CD14-positive monocyte (primary cell): ENCODE data around the gene CTU2. TPM values are rescaled to one million over a fixed set of nuclear protein-coding genes. Genes with fewer than 3 reads are reported as not detected.

Source experiments
- DNase-seq, 3 donors: peaks; one replicate each; pipeline ENCODE4 v3.0.0-alpha.2; 2011 to 2022
- H2AFZ ChIP-seq: 2 replicates; pipeline ENCODE4 v1.6.0; 2012; ENCODE audit warnings: mild to moderate bottlenecking, low read depth, low read length, inconsistent platforms; ENCODE audit not compliant: insufficient read depth, poor library complexity, severe bottlenecking
- H3K27ac ChIP-seq, 2 donors: 1 replicate in 1 of 2; 2 replicates in 1 of 2; pipeline ENCODE4 v1.5.1; 2012 to 2013; ENCODE audit warnings: low read length in 2 of 2, control low read depth in 1 of 2, inconsistent platforms in 1 of 2, low read depth in 1 of 2, mild to moderate bottlenecking in 1 of 2
- H3K27me3 ChIP-seq, 2 donors: one replicate each; pipeline versions ENCODE4 v1.6.0 to v1.6.1; 2011 to 2013; ENCODE audit warnings: low read length in 2 of 2; ENCODE audit not compliant: control insufficient read depth in 2 of 2, insufficient read depth in 2 of 2
- H3K36me3 ChIP-seq, 2 donors: replicated peaks in 1 of 2; 1 replicate in 1 of 2; 2 replicates in 1 of 2; pipeline versions ENCODE4 v1.5.1 to v1.6.1; 2012 to 2013; ENCODE audit warnings: low read length in 2 of 2, control low read depth in 1 of 2, inconsistent platforms in 1 of 2, mild to moderate bottlenecking in 1 of 2; ENCODE audit not compliant: insufficient read depth in 2 of 2, control insufficient read depth in 1 of 2
- H3K4me1 ChIP-seq, 2 donors: 1 replicate in 1 of 2; 2 replicates in 1 of 2; pipeline versions ENCODE4 v1.5.1 to v1.6.1; 2012 to 2013; ENCODE audit warnings: low read length in 2 of 2, control low read depth in 1 of 2, inconsistent platforms in 1 of 2, mild to moderate bottlenecking in 1 of 2, moderate library complexity in 1 of 2; ENCODE audit not compliant: insufficient read depth in 2 of 2, control insufficient read depth in 1 of 2
- H3K4me2 ChIP-seq: replicated peaks from 2 replicates; pipeline ENCODE3; 2012; ENCODE audit warnings: low read length, moderate library complexity, mild to moderate bottlenecking; ENCODE audit not compliant: poor library complexity, severe bottlenecking; ENCODE audit errors: extremely low read depth
- H3K4me3 ChIP-seq, 3 experiments: fragments of 200-600 bp in 1 of 3; sonication (generic) in 1 of 3; replicated peaks in 1 of 3; 1 replicate in 2 of 3; 2 replicates in 1 of 3; pipeline ENCODE4 v1.5.1; 2011 to 2013; ENCODE audit warnings: low read length in 3 of 3, mild to moderate bottlenecking in 3 of 3, control low read depth in 2 of 3, low read depth in 2 of 3, inconsistent platforms in 1 of 3, moderate library complexity in 1 of 3
- H3K79me2 ChIP-seq: 2 replicates; pipeline ENCODE4 v1.6.0; 2012; ENCODE audit warnings: mild to moderate bottlenecking, control low read depth, inconsistent platforms, low read length, moderate library complexity; ENCODE audit not compliant: insufficient read depth
- H3K9ac ChIP-seq: 2 replicates; pipeline ENCODE4 v1.6.0; 2017; ENCODE audit warnings: low read length, mild to moderate bottlenecking; ENCODE audit not compliant: insufficient read depth, poor library complexity, severe bottlenecking
- H3K9me3 ChIP-seq, 2 donors: replicated peaks in 1 of 2; 1 replicate in 1 of 2; 2 replicates in 1 of 2; pipeline versions ENCODE4 v1.5.1 to v1.6.1; 2012 to 2013; ENCODE audit warnings: low read length in 2 of 2, control low read depth in 1 of 2; ENCODE audit not compliant: control insufficient read depth in 1 of 2, insufficient read depth in 1 of 2
- H4K20me1 ChIP-seq: 2 replicates; pipeline ENCODE4 v1.6.0; 2012; ENCODE audit warnings: mild to moderate bottlenecking, low read length, control low read depth, moderate library complexity; ENCODE audit not compliant: insufficient read depth
- H3K27ac Mint-ChIP-seq, 7 donors: one replicate each; pipeline ENCODE4 v1.8.0; 2020; ENCODE audit warnings: mild to moderate bottlenecking in 7 of 7, mixed read lengths in 7 of 7, moderate library complexity in 6 of 7, inconsistent platforms in 2 of 7
- H3K27me3 Mint-ChIP-seq, 3 donors: one replicate each; pipeline ENCODE4 v1.8.0; 2021 to 2022; ENCODE audit warnings: low read depth in 3 of 3, mild to moderate bottlenecking in 3 of 3, mixed read lengths in 3 of 3, moderate library complexity in 3 of 3, inconsistent platforms in 1 of 3
- H3K36me3 Mint-ChIP-seq, 2 donors: one replicate each; pipeline ENCODE4 v1.8.0; 2020; ENCODE audit warnings: mixed read lengths in 2 of 2, inconsistent platforms in 1 of 2, mild to moderate bottlenecking in 1 of 2
- H3K4me1 Mint-ChIP-seq: one replicate; pipeline ENCODE4 v1.8.0; 2020; ENCODE audit warnings: mild to moderate bottlenecking, mixed read lengths
- H3K4me3 Mint-ChIP-seq, 2 donors: one replicate each; pipeline ENCODE4 v1.8.0; 2020; ENCODE audit warnings: mild to moderate bottlenecking in 2 of 2, mixed read lengths in 2 of 2, moderate library complexity in 1 of 2
- H3K9me3 Mint-ChIP-seq, 7 donors: one replicate each; pipeline ENCODE4 v1.8.0; 2020 to 2022; ENCODE audit warnings: mixed read lengths in 7 of 7, mild to moderate bottlenecking in 6 of 7, moderate library complexity in 6 of 7, inconsistent platforms in 2 of 7
- WGBS: methylation state at CpG from one replicate; pipeline ENCODE4 v1.1.5; 2013; ENCODE audit warnings: missing lambda C conversion rate; ENCODE audit not compliant: insufficient coverage; 5-methylcytosine and 5-hydroxymethylcytosine counted together
- intact Hi-C, 2 donors: fragments of 100-400 bp; cut with micrococcal nuclease; formaldehyde crosslinking; loops; one replicate each; pipeline versions ENCODE4 v1.15.0 to v1.15.1; 2023
- polyA minus RNA-seq: library from RNA; depleted of rRNA, polyadenylated mRNA; stranded (reverse); fragments of >200 nt; gene quantifications from 2 replicates; pipeline ENCODE4 v1.2.3, GENCODE V29; 2012
- polyA plus RNA-seq, 3 donors: library from polyadenylated mRNA; depleted of rRNA in 1 of 3; unstranded in 2 of 3; stranded (reverse) in 1 of 3; fragments of 300-500 nt in 2 of 3; fragments of >200 nt in 1 of 3; fragmentation: Illumina TruSeq in 2 of 3; gene quantifications; 1 replicate in 2 of 3; 2 replicates in 1 of 3; pipeline ENCODE4 v1.2.3, GENCODE V29; 2012 to 2021
- total RNA-seq, 12 experiments: library from RNA in 1 of 12; stranded (reverse) in 1 of 12; fragments of 120-200 nt in 1 of 12; gene quantifications; one replicate each; pipeline ENCODE4 v1.2.4 and lab custom pipeline; 2013 to 2026; ENCODE audit warnings: mixed read lengths in 6 of 12, inconsistent platforms in 1 of 12
- TF ChIP-seq, protein P1 (sequence below): fragments of 200-600 bp; IDR thresholded peaks from one replicate; pipeline ENCODE4 v1.8.0; 2022; ENCODE audit warnings: antibody characterized with exemption, mild to moderate bottlenecking

CTU2 gene
- 5.3 TPM for total RNA-seq (2013)
- polyA plus RNA-seq (10 to 100 TPM in 1 of 3 donors, 1 to 10 TPM in 2; 5.9 to 10.3 (median 7.5) TPM), polyA minus RNA-seq (7.3 and 7.7 TPM in 2 replicates), total RNA-seq (lab: John Stamatoyannopoulos, UW) (0.93 to 6.3 (median 4.5) reads per million in 11 experiments)

DNA sequence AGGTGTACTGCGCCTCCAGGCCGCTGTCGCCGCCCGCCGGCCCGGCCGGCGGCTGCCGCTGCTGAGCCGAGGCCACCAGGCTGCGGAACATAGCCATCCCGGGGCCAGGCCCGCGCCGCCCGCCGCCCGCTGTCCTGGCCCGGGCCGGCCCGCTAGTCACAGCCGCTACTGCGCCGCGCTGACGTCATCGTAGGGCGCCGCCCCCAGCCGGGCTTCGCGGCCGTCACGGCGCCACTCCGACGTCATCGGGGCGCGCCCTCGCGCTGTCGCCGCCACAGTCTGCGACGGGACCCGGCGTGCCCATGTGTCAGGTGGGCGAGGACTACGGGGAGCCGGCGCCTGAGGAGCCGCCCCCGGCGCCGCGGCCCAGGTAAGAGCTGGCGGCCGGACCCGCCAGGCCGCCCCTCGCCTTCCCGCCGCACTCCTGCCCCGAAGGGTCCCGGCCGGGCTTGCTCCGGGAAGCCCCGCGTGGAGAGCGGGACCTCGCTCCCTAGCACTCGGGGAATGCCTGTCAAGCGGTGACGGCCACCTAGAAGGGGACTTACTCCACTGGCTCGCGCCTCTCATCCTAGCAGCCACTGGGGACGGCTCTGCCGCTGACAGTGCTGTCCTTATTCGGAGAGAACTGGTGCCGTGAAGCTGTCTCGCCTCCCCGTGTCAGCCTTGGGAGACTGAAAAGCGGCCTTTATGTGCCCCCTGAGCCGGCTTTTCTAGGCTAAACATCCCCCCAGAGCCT is at the start of gene CTU2, which contains the start of gene RNF166:
TSS of gene CTU2 (plus strand) at position 275 of the 736 bp plus-strand sequence. CDS start at position 303, 28 bp downstream.
TSS of gene RNF166 (minus strand) at position 180 of the 736 bp plus-strand sequence. CDS start at position 97, 83 bp downstream.
- peaks cover 15 to 34% of the 10 kb centered on the region in 2 donors for H3K36me3 Mint-ChIP-seq
- 0% methylated on average over 83 of the region's 86 CpGs for WGBS
- intact Hi-C loops, result loop anchor here (10.0 kb wide), 2 partner anchors 408 to 752 kb away; partner anchors contain the start of gene BANP (in 1 of the 2)

DNA sequence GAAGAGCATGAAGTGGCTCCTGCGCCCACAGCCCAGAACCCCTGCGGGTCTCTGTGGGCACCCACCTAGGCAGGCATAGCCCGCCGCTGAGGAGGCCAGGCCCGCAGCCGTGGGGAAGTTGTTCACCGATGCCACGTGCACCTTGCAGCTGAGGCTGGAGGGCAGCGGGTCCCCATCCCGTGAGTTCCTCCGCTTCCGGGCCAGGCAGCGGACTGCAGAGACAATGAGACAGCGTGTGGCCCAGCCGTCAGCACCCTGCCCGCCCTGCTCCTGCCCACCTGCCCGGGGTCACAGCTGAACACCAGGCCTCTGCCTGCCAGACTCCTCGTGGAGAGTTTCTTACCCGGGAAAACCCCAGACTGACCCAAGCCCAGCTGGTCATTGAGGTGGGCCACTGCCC is 48.9 kb upstream of the CTU2 start:
- Histone ChIP-seq H2AFZ (no peak overlapping the region), H4K20me1 (no peaks in the 10 kb centered on the region), H3K9ac (no peak overlapping the region), H3K27ac (no peak overlapping the region), H3K27me3 (no peaks in the 10 kb centered on the region), H3K79me2 (peaks cover 3% of the 10 kb centered on the region), H3K9me3 (no peaks in the 10 kb centered on the region), H3K4me3 (no peak overlapping the region), H3K36me3 (peaks cover 10 to 15% of the 10 kb centered on the region in 2 donors), H3K4me1 (peaks cover 6 to 9% of the 10 kb centered on the region in 2 donors), H3K4me2 (no peak overlapping the region)
- 94% methylated on average over 19 of the region's 19 CpGs for WGBS
- H3K27me3 Mint-ChIP-seq, result peaks cover 2 to 5% (median 3%) of the 10 kb centered on the region in 3 donors
- H3K4me1 Mint-ChIP-seq, result peaks cover 13% of the 10 kb centered on the region
- H3K4me3 Mint-ChIP-seq, result no peak overlapping the region
- H3K36me3 Mint-ChIP-seq, result peaks cover 22 to 55% of the 10 kb centered on the region in 2 donors
- DNase-seq, result no peak
- intact Hi-C loops, result no loop called here
- TF ChIP-seq, protein P1, sequence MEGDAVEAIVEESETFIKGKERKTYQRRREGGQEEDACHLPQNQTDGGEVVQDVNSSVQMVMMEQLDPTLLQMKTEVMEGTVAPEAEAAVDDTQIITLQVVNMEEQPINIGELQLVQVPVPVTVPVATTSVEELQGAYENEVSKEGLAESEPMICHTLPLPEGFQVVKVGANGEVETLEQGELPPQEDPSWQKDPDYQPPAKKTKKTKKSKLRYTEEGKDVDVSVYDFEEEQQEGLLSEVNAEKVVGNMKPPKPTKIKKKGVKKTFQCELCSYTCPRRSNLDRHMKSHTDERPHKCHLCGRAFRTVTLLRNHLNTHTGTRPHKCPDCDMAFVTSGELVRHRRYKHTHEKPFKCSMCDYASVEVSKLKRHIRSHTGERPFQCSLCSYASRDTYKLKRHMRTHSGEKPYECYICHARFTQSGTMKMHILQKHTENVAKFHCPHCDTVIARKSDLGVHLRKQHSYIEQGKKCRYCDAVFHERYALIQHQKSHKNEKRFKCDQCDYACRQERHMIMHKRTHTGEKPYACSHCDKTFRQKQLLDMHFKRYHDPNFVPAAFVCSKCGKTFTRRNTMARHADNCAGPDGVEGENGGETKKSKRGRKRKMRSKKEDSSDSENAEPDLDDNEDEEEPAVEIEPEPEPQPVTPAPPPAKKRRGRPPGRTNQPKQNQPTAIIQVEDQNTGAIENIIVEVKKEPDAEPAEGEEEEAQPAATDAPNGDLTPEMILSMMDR, result no peak
- no peak overlapping the region for H3K27ac Mint-ChIP-seq
- H3K9me3 Mint-ChIP-seq, result no peaks in the 10 kb centered on the region

More for the DNA sequence above, at the start of gene CTU2, which contains the start of gene RNF166:
- Histone ChIP-seq H3K27ac (peak within 1 kb of the TSS; percentile 84 to 88), H4K20me1 (peaks cover 7% of the 10 kb centered on the region), H3K4me3 (peak within 1 kb of the TSS; percentile 78 to 96 (median 93)), H3K4me2 (peak within 1 kb of the TSS; percentile 83), H3K36me3 (peaks cover 0 to 4% of the 10 kb centered on the region in 2 donors), H3K4me1 (peaks cover 49 to 56% of the 10 kb centered on the region in 2 donors), H3K9me3 (no peaks in the 10 kb centered on the region), H3K27me3 (no peaks in the 10 kb centered on the region), H2AFZ (peak within 1 kb of the TSS; percentile 90), H3K9ac (peak within 1 kb of the TSS; percentile 79), H3K79me2 (peaks cover 56% of the 10 kb centered on the region)
- Mint-ChIP-seq H3K9me3 (peaks cover 0 to 2% (median 0%) of the 10 kb centered on the region in 7 donors), H3K27me3 (peaks cover 0 to 4% (median 3%) of the 10 kb centered on the region in 3 donors), H3K4me1 (peaks cover 47% of the 10 kb centered on the region), H3K27ac (peak within 1 kb of the TSS; percentile 90 to 99 (median 98)), H3K4me3 (peak within 1 kb of the TSS; percentile 99)
- DNase-seq, result peak; percentile 87 to 94 (median 90)
- TF ChIP-seq, protein P1, result no peak
